GM12864 (cell line): ENCODE results near the gene CAP2.

Experiments
- DNase-seq: peaks from one replicate; pipeline ENCODE4 v3.0.0-alpha.2; 2011; ENCODE audit warnings: low read depth
- H3K4me3 ChIP-seq: 2 replicates; pipeline ENCODE4 v1.5.1; 2011; ENCODE audit warnings: mild to moderate bottlenecking, low read depth, low read length, control low read depth
- CTCF ChIP-seq: IDR thresholded peaks from 2 replicates; pipeline ENCODE4 v1.5.1; 2011; ENCODE audit warnings: low read depth, mild to moderate bottlenecking, moderate library complexity, low read length, control low read depth, inconsistent platforms; ENCODE audit errors: missing control alignments

CAP2 gene

GRCh38 chr6:17486680-17487079 lies 93.3 kb downstream of the CAP2 start:
- TF ChIP-seq CTCF, result no peak
- no peak overlapping the region for H3K4me3 ChIP-seq
- no peak for DNase-seq

- TF ChIP-seq CTCF, result no peak
- no peak overlapping the region for H3K4me3 ChIP-seq
- no peak for DNase-seq
Observed at GRCh38 chr6:17490724-17491123, 97.3 kb downstream of the CAP2 start.

GRCh38 chr6:17491416-17492142 lies 98.2 kb downstream of the CAP2 start:
- H3K4me3 ChIP-seq, result no peak overlapping the region
- DNase-seq, result no peak
- TF ChIP-seq CTCF, result no peak

- no peak for DNase-seq
- no peak for TF ChIP-seq CTCF
- H3K4me3 ChIP-seq, result no peak overlapping the region
Observed at GRCh38 chr6:17492350-17492749, 99.0 kb downstream of the CAP2 start.

- H3K4me3 ChIP-seq, result no peak overlapping the region
- no peak for TF ChIP-seq CTCF
- DNase-seq, result no peak
Observed at GRCh38 chr6:17493286-17493685, 99.9 kb downstream of the CAP2 start.

GRCh38 chr6:17494177-17494576 lies 100.8 kb downstream of the CAP2 start:
- no peak for TF ChIP-seq CTCF
- H3K4me3 ChIP-seq, result no peak overlapping the region
- no peak for DNase-seq

GRCh38 chr6:17494919-17495318 lies 101.5 kb downstream of the CAP2 start:
- no peak for TF ChIP-seq CTCF
- no peak overlapping the region for H3K4me3 ChIP-seq
- no peak for DNase-seq
